ENCODE measurements around the gene SWAP70.

- TF ChIP-seq ZNF256 (CRISPR knock-in tag; conservative IDR thresholded peaks at IDR 0.05), result no peak
- TF ChIP-seq CTCF (CRISPR knock-in tag; IDR thresholded peaks at IDR 0.05), result no peak
- TF ChIP-seq, protein P1, sequence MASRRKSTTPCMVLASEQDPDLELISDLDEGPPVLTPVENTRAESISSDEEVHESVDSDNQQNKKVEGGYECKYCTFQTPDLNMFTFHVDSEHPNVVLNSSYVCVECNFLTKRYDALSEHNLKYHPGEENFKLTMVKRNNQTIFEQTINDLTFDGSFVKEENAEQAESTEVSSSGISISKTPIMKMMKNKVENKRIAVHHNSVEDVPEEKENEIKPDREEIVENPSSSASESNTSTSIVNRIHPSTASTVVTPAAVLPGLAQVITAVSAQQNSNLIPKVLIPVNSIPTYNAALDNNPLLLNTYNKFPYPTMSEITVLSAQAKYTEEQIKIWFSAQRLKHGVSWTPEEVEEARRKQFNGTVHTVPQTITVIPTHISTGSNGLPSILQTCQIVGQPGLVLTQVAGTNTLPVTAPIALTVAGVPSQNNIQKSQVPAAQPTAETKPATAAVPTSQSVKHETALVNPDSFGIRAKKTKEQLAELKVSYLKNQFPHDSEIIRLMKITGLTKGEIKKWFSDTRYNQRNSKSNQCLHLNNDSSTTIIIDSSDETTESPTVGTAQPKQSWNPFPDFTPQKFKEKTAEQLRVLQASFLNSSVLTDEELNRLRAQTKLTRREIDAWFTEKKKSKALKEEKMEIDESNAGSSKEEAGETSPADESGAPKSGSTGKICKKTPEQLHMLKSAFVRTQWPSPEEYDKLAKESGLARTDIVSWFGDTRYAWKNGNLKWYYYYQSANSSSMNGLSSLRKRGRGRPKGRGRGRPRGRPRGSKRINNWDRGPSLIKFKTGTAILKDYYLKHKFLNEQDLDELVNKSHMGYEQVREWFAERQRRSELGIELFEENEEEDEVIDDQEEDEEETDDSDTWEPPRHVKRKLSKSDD (CRISPR knock-in tag; IDR thresholded peaks at IDR 0.05; ENCODE audit: low read depth), result no peak
- no peak for TF ChIP-seq PCBP1 (IDR thresholded peaks at IDR 0.05; ENCODE audit: borderline replicate concordance, low read depth, low read length)
- TF ChIP-seq, protein P2, sequence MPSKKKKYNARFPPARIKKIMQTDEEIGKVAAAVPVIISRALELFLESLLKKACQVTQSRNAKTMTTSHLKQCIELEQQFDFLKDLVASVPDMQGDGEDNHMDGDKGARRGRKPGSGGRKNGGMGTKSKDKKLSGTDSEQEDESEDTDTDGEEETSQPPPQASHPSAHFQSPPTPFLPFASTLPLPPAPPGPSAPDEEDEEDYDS (CRISPR knock-in tag; IDR thresholded peaks at IDR 0.05), result no peak
- TF ChIP-seq NR1H2 (CRISPR knock-in tag; IDR thresholded peaks at IDR 0.05; ENCODE audit: borderline replicate concordance, low read depth), result no peak
- no peak for TF ChIP-seq NCOA1 (CRISPR knock-in tag; IDR thresholded peaks at IDR 0.05)
- TF ChIP-seq FOXM1 (CRISPR knock-in tag; IDR thresholded peaks at IDR 0.05), result no peak
- TF ChIP-seq CBX5 (CRISPR knock-in tag; IDR thresholded peaks at IDR 0.05; ENCODE audit: borderline replicate concordance), result no peak
Observed at GRCh38 chr11:9693801-9694553, 30.1 kb downstream of the SWAP70 start.
